A549 (cell line): ENCODE results near the gene NEU4. TPM values are rescaled to one million over a fixed set of nuclear protein-coding genes. Genes with fewer than 3 reads are reported as not detected.
A peak's percentile ranks its signal among the peaks of the same experiment; 100 is the strongest.

ENCODE experiments used
- ATAC-seq, 2 experiments: fragments of 200-7000 bp in 1 of 2; fragments of >200 bp in 1 of 2; cut with Nextera tagmentation in 1 of 2; cut with Tn5 transposase in 1 of 2; 3 replicates each; pipeline versions ENCODE4 v1.8.0 to v1.9.1; 2018 to 2020; ENCODE audit warnings: mild to moderate bottlenecking in 1 of 2, moderate library complexity in 1 of 2
- CTCF ChIA-PET: fragments of 300-600 bp; sonication (Branson Sonifier 250); formaldehyde crosslinking; extraction: SDS; loops from one replicate; lab custom pipeline; 2021; ENCODE audit warnings: antibody characterized with exemption, inconsistent platforms; lab: Yijun Ruan, JAX
- POLR2A ChIA-PET: fragments of 350-600 bp; formaldehyde crosslinking; extraction: SDS; loops from one replicate; lab custom pipeline; 2021; ENCODE audit warnings: antibody characterized with exemption, inconsistent platforms; lab: Yijun Ruan, JAX
- DNase-seq, 2 experiments: peaks; one replicate each; pipeline versions ENCODE4 v3.0.0 to v3.0.0-alpha.2; 2011 to 2016; ENCODE audit warnings: low read depth in 1 of 2, low spot score in 1 of 2
- FAIRE-seq: peaks from 2 replicates; lab custom pipeline; 2011; peaks lifted over from hg19 to GRCh38; lab: Jason Lieb, UNC
- H3K27ac ChIP-seq, 2 experiments: fragments of >200 bp; sonication (Bioruptor Twin); formaldehyde crosslinking; 3 replicates each; pipeline ENCODE4 v1.5.1; 2016 to 2017
- H3K4me1 ChIP-seq: fragments of >200 bp; sonication (Bioruptor Twin); formaldehyde crosslinking; 3 replicates; pipeline ENCODE4 v1.6.1; 2016
- H3K4me2 ChIP-seq: fragments of >200 bp; sonication (Bioruptor Twin); formaldehyde crosslinking; 3 replicates; pipeline ENCODE4 v1.6.1; 2016
- H3K4me3 ChIP-seq: fragments of >200 bp; sonication (Bioruptor Twin); formaldehyde crosslinking; 3 replicates; pipeline ENCODE4 v1.5.1; 2016
- H3K9me3 ChIP-seq: fragments of >200 bp; sonication (Bioruptor Twin); formaldehyde crosslinking; 3 replicates; pipeline ENCODE4 v1.6.1; 2016
- CHD4 ChIP-seq: fragments of 200-600 bp; sonication (generic); IDR thresholded peaks from 2 replicates; pipeline ENCODE4 v1.6.1; 2016; ENCODE audit warnings: antibody characterized with exemption, mild to moderate bottlenecking, borderline replicate concordance
- EHF ChIP-seq: fragments of 250-450 bp; sonication (Bioruptor Pico); IDR thresholded peaks from 2 replicates; pipeline ENCODE4 v1.5.0; 2020; ENCODE audit warnings: mild to moderate bottlenecking
- EP300 ChIP-seq, 2 experiments: fragments of >200 bp; sonication (Bioruptor Twin); formaldehyde crosslinking; IDR thresholded peaks; 2 replicates in 1 of 2; 3 replicates in 1 of 2; pipeline ENCODE4 v1.6.1; 2016 to 2017
- ESRRA ChIP-seq: fragments of 150-350 bp; IDR thresholded peaks from 2 replicates; pipeline ENCODE4 v1.6.1; 2014; ENCODE audit warnings: mild to moderate bottlenecking, low read length, borderline replicate concordance
- FOSB ChIP-seq: fragments of 250-450 bp; sonication (Bioruptor Pico); IDR thresholded peaks from 2 replicates; pipeline ENCODE4 v1.5.0; 2020; ENCODE audit warnings: mild to moderate bottlenecking, moderate library complexity
- GATA3 ChIP-seq: IDR thresholded peaks from 2 replicates; pipeline ENCODE4 v1.6.1; 2012; ENCODE audit warnings: borderline replicate concordance
- JUNB ChIP-seq: fragments of >200 bp; sonication (Bioruptor Twin); formaldehyde crosslinking; IDR thresholded peaks from 2 replicates; pipeline ENCODE4 v1.6.1; 2016
- KDM5A ChIP-seq: fragments of 200-600 bp; sonication (generic); IDR thresholded peaks from 2 replicates; pipeline ENCODE4 v1.6.1; 2016; ENCODE audit warnings: antibody characterized with exemption, mild to moderate bottlenecking
- MAFK ChIP-seq: fragments of 450-650 bp; IDR thresholded peaks from 2 replicates; pipeline ENCODE4 v1.6.1; 2014; ENCODE audit not compliant: partially characterized antibody
- MYC ChIP-seq: IDR thresholded peaks from 2 replicates; pipeline ENCODE4 v1.6.1; 2012; ENCODE audit warnings: mild to moderate bottlenecking, inconsistent platforms, low read length, improper control_type of control experiment, borderline replicate concordance
- POLR2A ChIP-seq: IDR thresholded peaks from 2 replicates; pipeline ENCODE4 v1.6.1; 2012; ENCODE audit warnings: mild to moderate bottlenecking, low read length
- POLR2AphosphoS2 ChIP-seq: conservative IDR thresholded peaks from 2 replicates; pipeline ENCODE4 v1.6.1; 2012; ENCODE audit warnings: low read length, improper control_type of control experiment, inconsistent platforms
- RCOR1 ChIP-seq: fragments of 150-350 bp; IDR thresholded peaks from 2 replicates; pipeline ENCODE4 v1.6.1; 2014; ENCODE audit warnings: antibody characterized with exemption, low read length, low read depth
- RNF2 ChIP-seq: fragments of 200-600 bp; sonication (generic); IDR thresholded peaks from 2 replicates; pipeline ENCODE4 v1.6.1; 2016; ENCODE audit warnings: low read depth, mild to moderate bottlenecking, antibody characterized with exemption, moderate library complexity, borderline replicate concordance
- SMC3 ChIP-seq: fragments of >200 bp; sonication (Bioruptor Twin); formaldehyde crosslinking; IDR thresholded peaks from 3 replicates; pipeline ENCODE4 v1.6.1; 2018; ENCODE audit warnings: inconsistent platforms
- ZFP36 ChIP-seq: fragments of 450-650 bp; IDR thresholded peaks from 2 replicates; pipeline ENCODE4 v1.6.1; 2014; ENCODE audit warnings: borderline replicate concordance; ENCODE audit not compliant: partially characterized antibody
- ZSCAN20 ChIP-seq: fragments of 250-450 bp; sonication (Bioruptor Pico); IDR thresholded peaks from 2 replicates; pipeline ENCODE4 v1.8.0; 2022; ENCODE audit warnings: mild to moderate bottlenecking, moderate library complexity
- WGBS: methylation state at CpG from one replicate; pipeline ENCODE4 v1.1.6; 2017; ENCODE audit errors: missing lambda C conversion rate; 5-methylcytosine and 5-hydroxymethylcytosine counted together
- polyA plus RNA-seq, 4 experiments: library from polyadenylated mRNA; depleted of rRNA in 3 of 4; stranded (reverse); fragments of >200 nt; fragmentation: RNase III in 1 of 4; extraction: RNeasy Plus Mini Kit Qiagen cat#74134 plus additional on column Dnase treatment in 1 of 4; gene quantifications; 2 replicates in 3 of 4; 3 replicates in 1 of 4; pipeline ENCODE4 v1.2.3, GENCODE V29; 2011 to 2017
- TF ChIP-seq, protein P1 (sequence below): fragments of 200-600 bp; sonication (generic); IDR thresholded peaks from 2 replicates; pipeline ENCODE4 v1.6.1; 2016; ENCODE audit warnings: antibody characterized with exemption, mild to moderate bottlenecking, moderate library complexity
- TF ChIP-seq, protein P2 (sequence below): fragments of >200 bp; sonication (Bioruptor Twin); formaldehyde crosslinking; IDR thresholded peaks from 3 replicates; pipeline ENCODE4 v1.6.1; 2016
- TF ChIP-seq, protein P3 (sequence below): fragments of 450-650 bp; IDR thresholded peaks from 2 replicates; pipeline ENCODE4 v1.6.1; 2014; ENCODE audit warnings: antibody characterized with exemption
- TF ChIP-seq, protein P4 (sequence below): fragments of 150-350 bp; IDR thresholded peaks from 2 replicates; pipeline ENCODE4 v1.6.1; 2014; ENCODE audit warnings: low read depth, mild to moderate bottlenecking, low read length

NEU4 gene
- polyA plus RNA-seq, 2 of the 4 experiments (the other 2 are of a cell fraction) = 0.13 to 0.19 TPM

DNA sequence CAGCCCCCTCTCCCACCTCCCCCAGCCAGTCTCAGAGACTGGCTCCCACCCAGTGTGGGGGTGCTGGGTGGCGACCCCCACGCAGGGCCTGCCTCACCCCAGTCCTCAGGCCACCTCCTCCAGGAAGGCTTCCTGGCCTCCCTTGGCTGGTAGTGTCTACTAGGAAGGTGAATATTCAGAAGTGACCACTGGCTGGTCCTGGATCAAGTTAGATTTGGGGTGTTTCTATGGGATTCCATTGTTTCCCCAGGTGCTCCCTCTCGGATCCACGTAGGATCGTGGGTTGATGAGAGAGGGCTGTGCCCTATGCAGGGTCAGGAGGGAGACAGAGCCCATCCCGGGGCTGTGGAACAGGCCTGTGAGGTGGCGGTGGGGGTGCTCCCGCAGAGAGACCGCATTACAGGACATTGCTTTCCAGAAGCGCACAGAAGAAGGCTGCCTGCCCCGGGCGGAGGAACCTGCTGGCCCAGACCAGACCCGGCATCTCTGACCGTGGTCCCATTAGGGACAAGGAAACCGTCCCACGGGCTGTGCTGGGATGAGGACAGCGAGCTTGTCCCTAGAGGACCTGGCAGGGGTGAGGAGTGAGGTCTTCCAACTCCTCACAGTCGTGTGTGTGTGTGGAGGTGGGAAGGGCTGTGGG, 46.4 kb downstream of the NEU4 start:
- peak; percentile 68 for TF ChIP-seq ZFP36
- TF ChIP-seq EHF (CRISPR knock-in tag) = no peak
- TF ChIP-seq, all 56 proteins: peak for 1
- H3K9me3 ChIP-seq = no peaks in the 10 kb centered on the region
- DNase-seq (no peak), ATAC-seq (no peak), FAIRE-seq (no peak)
- no peak overlapping the region for H3K4me3 ChIP-seq
- H3K4me1 ChIP-seq = no peaks in the 10 kb centered on the region
- POLR2A ChIA-PET = no interaction called here
- CTCF ChIA-PET = interaction anchor here (1.3 kb wide), 1 partner anchor 23 kb away, joined by 4 read pairs; no protein-coding TSS in a partner anchor
- H3K4me2 ChIP-seq = no peak overlapping the region
- 76% methylated on average over 15 of the region's 18 CpGs for WGBS
- no peak overlapping the region for H3K27ac ChIP-seq

DNA sequence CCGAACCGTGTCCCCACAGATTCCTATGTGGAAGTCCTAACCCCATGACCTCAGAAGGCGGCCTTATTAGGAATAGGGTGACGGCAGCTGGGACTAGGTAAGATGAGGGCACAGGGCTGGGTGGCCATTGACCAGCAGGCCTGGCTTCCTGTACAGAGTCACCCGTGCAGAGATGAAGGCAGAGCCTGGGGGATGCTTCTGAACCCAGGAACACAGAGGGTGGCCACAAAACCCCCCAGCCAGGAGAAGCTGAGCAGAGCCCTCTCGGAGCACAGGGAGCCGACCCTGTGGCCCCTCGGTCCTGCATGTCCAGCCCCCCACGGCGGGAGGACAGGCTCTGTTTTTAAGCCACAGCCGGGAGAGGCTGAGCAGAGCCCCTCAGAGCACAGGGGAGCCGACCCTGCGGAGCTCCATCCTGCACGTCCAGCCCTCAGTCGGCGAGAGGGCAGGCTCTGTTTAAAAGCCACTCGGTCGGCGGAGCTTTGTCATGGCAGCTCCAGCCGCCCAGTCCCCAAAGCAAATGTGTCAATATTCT, 47.0 kb downstream of the NEU4 start:
- no peak for ATAC-seq
- Histone ChIP-seq H3K4me1 (no peaks in the 10 kb centered on the region), H3K4me2 (no peak overlapping the region), H3K27ac (no peak overlapping the region), H3K9me3 (no peaks in the 10 kb centered on the region), H3K4me3 (no peak overlapping the region)
- ChIA-PET CTCF (no interaction called here), POLR2A (no interaction called here)
- FAIRE-seq = no peak
- no peak for TF ChIP-seq JUNB
- no peak for TF ChIP-seq ESRRA
- no peak for TF ChIP-seq KDM5A
- TF ChIP-seq RNF2 = no peak
- no peak for TF ChIP-seq ZSCAN20 (CRISPR knock-in tag)
- TF ChIP-seq RCOR1 = no peak
- no peak for DNase-seq
- WGBS = 72% methylated on average over 11 of the region's 20 CpGs

DNA sequence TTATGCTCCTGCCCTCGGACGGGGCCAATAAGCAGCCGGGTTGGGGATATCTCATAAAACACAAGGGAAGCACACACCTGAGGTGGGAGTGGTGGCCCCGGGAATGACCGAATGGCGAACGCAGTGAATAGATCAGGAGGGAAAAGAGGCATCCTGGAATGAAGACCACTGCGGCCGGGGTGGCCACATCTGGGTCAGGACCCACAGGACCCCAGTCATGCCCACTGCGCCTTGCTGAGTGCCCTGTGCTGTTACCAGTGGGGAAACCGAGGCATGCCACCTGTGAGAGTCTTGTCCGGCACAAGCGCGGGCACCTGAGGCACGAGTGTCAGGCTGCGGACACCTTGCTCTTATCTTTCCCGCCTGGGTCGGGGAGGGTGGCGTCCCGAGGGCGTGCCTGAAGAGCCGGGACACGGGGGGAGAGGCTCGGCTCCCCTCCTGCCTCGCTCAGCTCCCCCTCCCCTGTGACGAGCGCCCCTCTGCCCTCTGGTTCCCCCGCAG, 48.1 kb downstream of the NEU4 start:
- Histone ChIP-seq H3K4me3 (no peak overlapping the region), H3K9me3 (no peaks in the 10 kb centered on the region), H3K4me2 (no peak overlapping the region), H3K27ac (no peak overlapping the region)
- POLR2A ChIA-PET = no interaction called here
- no peak for DNase-seq
- ATAC-seq = no peak
- 70% methylated on average over 28 of the region's 28 CpGs for WGBS
- no peak for TF ChIP-seq MYC
- TF ChIP-seq MAFK = no peak
- no peak for TF ChIP-seq EP300 (IDR thresholded peaks at IDR 0.05)
- TF ChIP-seq, protein P1, sequence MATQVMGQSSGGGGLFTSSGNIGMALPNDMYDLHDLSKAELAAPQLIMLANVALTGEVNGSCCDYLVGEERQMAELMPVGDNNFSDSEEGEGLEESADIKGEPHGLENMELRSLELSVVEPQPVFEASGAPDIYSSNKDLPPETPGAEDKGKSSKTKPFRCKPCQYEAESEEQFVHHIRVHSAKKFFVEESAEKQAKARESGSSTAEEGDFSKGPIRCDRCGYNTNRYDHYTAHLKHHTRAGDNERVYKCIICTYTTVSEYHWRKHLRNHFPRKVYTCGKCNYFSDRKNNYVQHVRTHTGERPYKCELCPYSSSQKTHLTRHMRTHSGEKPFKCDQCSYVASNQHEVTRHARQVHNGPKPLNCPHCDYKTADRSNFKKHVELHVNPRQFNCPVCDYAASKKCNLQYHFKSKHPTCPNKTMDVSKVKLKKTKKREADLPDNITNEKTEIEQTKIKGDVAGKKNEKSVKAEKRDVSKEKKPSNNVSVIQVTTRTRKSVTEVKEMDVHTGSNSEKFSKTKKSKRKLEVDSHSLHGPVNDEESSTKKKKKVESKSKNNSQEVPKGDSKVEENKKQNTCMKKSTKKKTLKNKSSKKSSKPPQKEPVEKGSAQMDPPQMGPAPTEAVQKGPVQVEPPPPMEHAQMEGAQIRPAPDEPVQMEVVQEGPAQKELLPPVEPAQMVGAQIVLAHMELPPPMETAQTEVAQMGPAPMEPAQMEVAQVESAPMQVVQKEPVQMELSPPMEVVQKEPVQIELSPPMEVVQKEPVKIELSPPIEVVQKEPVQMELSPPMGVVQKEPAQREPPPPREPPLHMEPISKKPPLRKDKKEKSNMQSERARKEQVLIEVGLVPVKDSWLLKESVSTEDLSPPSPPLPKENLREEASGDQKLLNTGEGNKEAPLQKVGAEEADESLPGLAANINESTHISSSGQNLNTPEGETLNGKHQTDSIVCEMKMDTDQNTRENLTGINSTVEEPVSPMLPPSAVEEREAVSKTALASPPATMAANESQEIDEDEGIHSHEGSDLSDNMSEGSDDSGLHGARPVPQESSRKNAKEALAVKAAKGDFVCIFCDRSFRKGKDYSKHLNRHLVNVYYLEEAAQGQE = no peak
- TF ChIP-seq SMC3 = no peak
- TF ChIP-seq FOSB (CRISPR knock-in tag) = no peak
- no peak for TF ChIP-seq POLR2A
- no peak for TF ChIP-seq POLR2AphosphoS2
- TF ChIP-seq ZSCAN20 (CRISPR knock-in tag) = no peak
- TF ChIP-seq, protein P2, sequence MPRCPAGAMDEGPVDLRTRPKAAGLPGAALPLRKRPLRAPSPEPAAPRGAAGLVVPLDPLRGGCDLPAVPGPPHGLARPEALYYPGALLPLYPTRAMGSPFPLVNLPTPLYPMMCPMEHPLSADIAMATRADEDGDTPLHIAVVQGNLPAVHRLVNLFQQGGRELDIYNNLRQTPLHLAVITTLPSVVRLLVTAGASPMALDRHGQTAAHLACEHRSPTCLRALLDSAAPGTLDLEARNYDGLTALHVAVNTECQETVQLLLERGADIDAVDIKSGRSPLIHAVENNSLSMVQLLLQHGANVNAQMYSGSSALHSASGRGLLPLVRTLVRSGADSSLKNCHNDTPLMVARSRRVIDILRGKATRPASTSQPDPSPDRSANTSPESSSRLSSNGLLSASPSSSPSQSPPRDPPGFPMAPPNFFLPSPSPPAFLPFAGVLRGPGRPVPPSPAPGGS = no peak
- no peak for TF ChIP-seq GATA3
- TF ChIP-seq, protein P3, sequence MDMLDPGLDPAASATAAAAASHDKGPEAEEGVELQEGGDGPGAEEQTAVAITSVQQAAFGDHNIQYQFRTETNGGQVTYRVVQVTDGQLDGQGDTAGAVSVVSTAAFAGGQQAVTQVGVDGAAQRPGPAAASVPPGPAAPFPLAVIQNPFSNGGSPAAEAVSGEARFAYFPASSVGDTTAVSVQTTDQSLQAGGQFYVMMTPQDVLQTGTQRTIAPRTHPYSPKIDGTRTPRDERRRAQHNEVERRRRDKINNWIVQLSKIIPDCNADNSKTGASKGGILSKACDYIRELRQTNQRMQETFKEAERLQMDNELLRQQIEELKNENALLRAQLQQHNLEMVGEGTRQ = no peak
- TF ChIP-seq CHD4 = no peak
- TF ChIP-seq, protein P4, sequence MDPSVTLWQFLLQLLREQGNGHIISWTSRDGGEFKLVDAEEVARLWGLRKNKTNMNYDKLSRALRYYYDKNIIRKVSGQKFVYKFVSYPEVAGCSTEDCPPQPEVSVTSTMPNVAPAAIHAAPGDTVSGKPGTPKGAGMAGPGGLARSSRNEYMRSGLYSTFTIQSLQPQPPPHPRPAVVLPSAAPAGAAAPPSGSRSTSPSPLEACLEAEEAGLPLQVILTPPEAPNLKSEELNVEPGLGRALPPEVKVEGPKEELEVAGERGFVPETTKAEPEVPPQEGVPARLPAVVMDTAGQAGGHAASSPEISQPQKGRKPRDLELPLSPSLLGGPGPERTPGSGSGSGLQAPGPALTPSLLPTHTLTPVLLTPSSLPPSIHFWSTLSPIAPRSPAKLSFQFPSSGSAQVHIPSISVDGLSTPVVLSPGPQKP = no peak
- TF ChIP-seq, all 56 proteins: peak for 0
- CTCF ChIA-PET = no interaction called here
- FAIRE-seq = no peak
- H3K4me1 ChIP-seq = no peaks in the 10 kb centered on the region
